Astrocyte (in vitro differentiated cells and primary cell): ENCODE results near the gene TREML2. TPM values are rescaled to one million over a fixed set of nuclear protein-coding genes. Genes with fewer than 3 reads are reported as not detected.

Experiments
- DNase-seq: peaks from one replicate; pipeline ENCODE4 v3.0.0-alpha.2; 2010; ENCODE audit warnings: low read depth
- FAIRE-seq: peaks from 2 replicates; lab custom pipeline; 2011; peaks lifted over from hg19 to GRCh38; lab: Jason Lieb, UNC
- H2AFZ ChIP-seq: 2 replicates; pipeline ENCODE4 v1.6.0; 2012; ENCODE audit warnings: low read depth, low read length, inconsistent platforms
- H3K27ac ChIP-seq: 2 replicates; pipeline ENCODE4 v1.5.1; 2011; ENCODE audit warnings: low read depth, low read length, inconsistent platforms
- H3K27me3 ChIP-seq: 2 replicates; pipeline ENCODE4 v1.6.0; 2011; ENCODE audit warnings: low read length, inconsistent platforms; ENCODE audit not compliant: insufficient read depth
- H3K36me3 ChIP-seq: 2 replicates; pipeline ENCODE4 v1.5.1; 2011; ENCODE audit warnings: low read length, inconsistent platforms; ENCODE audit not compliant: insufficient read depth
- H3K4me1 ChIP-seq: 2 replicates; pipeline ENCODE4 v1.5.1; 2011; ENCODE audit warnings: low read length, inconsistent platforms; ENCODE audit not compliant: insufficient read depth
- H3K4me2 ChIP-seq: 2 replicates; pipeline ENCODE4 v1.6.0; 2012; ENCODE audit warnings: low read length, inconsistent platforms
- H3K4me3 ChIP-seq: 2 replicates; pipeline ENCODE4 v1.5.1; 2011; ENCODE audit warnings: low read depth, mild to moderate bottlenecking, low read length, inconsistent platforms; ENCODE audit not compliant: insufficient read depth
- H3K79me2 ChIP-seq: 2 replicates; pipeline ENCODE4 v1.6.0; 2012; ENCODE audit warnings: mild to moderate bottlenecking, low read length, inconsistent platforms; ENCODE audit not compliant: insufficient read depth
- H3K9ac ChIP-seq: 2 replicates; pipeline ENCODE4 v1.6.0; 2012; ENCODE audit warnings: mild to moderate bottlenecking, low read length, inconsistent platforms
- H3K9me3 ChIP-seq: 2 replicates; pipeline ENCODE4 v1.5.1; 2012; ENCODE audit warnings: low read depth, mild to moderate bottlenecking, low read length, inconsistent platforms; ENCODE audit not compliant: insufficient read depth
- H4K20me1 ChIP-seq: 2 replicates; pipeline ENCODE4 v1.6.0; 2012; ENCODE audit warnings: low read length, inconsistent platforms; ENCODE audit not compliant: insufficient read depth
- H3K27ac Mint-ChIP-seq: one replicate; pipeline ENCODE4 v1.8.0; 2021; ENCODE audit warnings: mild to moderate bottlenecking, mixed read lengths; ENCODE audit not compliant: unreplicated experiment
- H3K27me3 Mint-ChIP-seq: one replicate; pipeline ENCODE4 v1.8.0; 2021; ENCODE audit warnings: low read depth, mixed read lengths; ENCODE audit not compliant: unreplicated experiment
- H3K36me3 Mint-ChIP-seq: one replicate; pipeline ENCODE4 v1.8.0; 2021; ENCODE audit warnings: low read depth, mixed read lengths; ENCODE audit not compliant: unreplicated experiment
- H3K4me1 Mint-ChIP-seq: one replicate; pipeline ENCODE4 v1.8.0; 2021; ENCODE audit warnings: low read depth, mixed read lengths; ENCODE audit not compliant: unreplicated experiment
- H3K4me3 Mint-ChIP-seq: one replicate; pipeline ENCODE4 v1.8.0; 2021; ENCODE audit warnings: mild to moderate bottlenecking, moderate library complexity, mixed read lengths; ENCODE audit not compliant: unreplicated experiment
- H3K9me3 Mint-ChIP-seq: one replicate; pipeline ENCODE4 v1.8.0; 2021; ENCODE audit warnings: mild to moderate bottlenecking, mixed read lengths; ENCODE audit not compliant: unreplicated experiment
- CTCF ChIP-seq: IDR thresholded peaks from 2 replicates; pipeline ENCODE4 v1.5.1; 2011; ENCODE audit warnings: low read depth, mild to moderate bottlenecking, inconsistent platforms, low read length, moderate library complexity; ENCODE audit not compliant: insufficient read depth
- EZH2 ChIP-seq: IDR thresholded peaks from 2 replicates; pipeline ENCODE4 v1.6.1; 2012; ENCODE audit warnings: mild to moderate bottlenecking, low read length, inconsistent platforms; ENCODE audit not compliant: insufficient read depth
- total RNA-seq: library from RNA; stranded (reverse); gene quantifications from 2 replicates; pipeline ENCODE4 v1.2.1, GENCODE V29; 2021

The TREML2 gene
- total RNA-seq, 1 donor from 2014 or later, result not detected

DNA sequence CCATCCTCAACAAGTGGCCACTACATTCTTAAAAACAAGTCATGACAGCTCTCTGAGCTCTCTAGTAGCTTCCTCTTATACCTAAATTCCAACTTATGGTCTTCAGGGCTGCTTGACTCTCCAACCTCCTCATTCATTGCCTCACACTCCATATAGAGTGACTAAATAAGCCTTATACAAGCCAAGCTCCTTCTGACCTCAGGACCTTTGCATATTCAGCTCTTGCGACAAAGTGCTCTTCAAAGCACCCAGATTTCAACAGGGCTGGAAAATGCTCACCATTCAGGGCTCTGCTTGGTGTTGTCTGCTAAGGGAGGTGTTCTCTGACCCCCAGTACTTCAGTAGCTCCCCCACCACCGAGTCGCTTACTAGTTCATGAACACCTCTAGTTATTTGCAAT, 3.7 kb downstream of the TREML2 start:
- H3K27ac ChIP-seq, result no peak overlapping the region
- H3K79me2 ChIP-seq, result no peaks in the 10 kb centered on the region
- no peak overlapping the region for H2AFZ ChIP-seq
- TF ChIP-seq CTCF, result no peak
- TF ChIP-seq EZH2, result no peak
- H3K4me1 ChIP-seq, result no peaks in the 10 kb centered on the region
- no peaks in the 10 kb centered on the region for H3K9me3 ChIP-seq
- no peak for DNase-seq
- H3K36me3 ChIP-seq, result no peaks in the 10 kb centered on the region
- no peak overlapping the region for H3K4me2 ChIP-seq
- no peaks in the 10 kb centered on the region for H3K36me3 Mint-ChIP-seq
- no peak for FAIRE-seq
- H3K4me1 Mint-ChIP-seq, result peaks cover 13% of the 10 kb centered on the region
- no peaks in the 10 kb centered on the region for H4K20me1 ChIP-seq
- no peak overlapping the region for H3K27ac Mint-ChIP-seq
- no peak overlapping the region for H3K9ac ChIP-seq
- peaks cover 48% of the 10 kb centered on the region for H3K27me3 Mint-ChIP-seq
- H3K4me3 Mint-ChIP-seq, result no peak overlapping the region
- no peak overlapping the region for H3K4me3 ChIP-seq
- H3K9me3 Mint-ChIP-seq, result peaks cover 7% of the 10 kb centered on the region
- H3K27me3 ChIP-seq, result peaks cover 2% of the 10 kb centered on the region

GRCh38 chr6:41194386-41194785, 6.6 kb downstream of the TREML2 start:
- Histone ChIP-seq H3K79me2 (no peaks in the 10 kb centered on the region), H2AFZ (no peak overlapping the region), H3K4me2 (no peak overlapping the region), H3K9me3 (no peaks in the 10 kb centered on the region), H3K4me1 (no peaks in the 10 kb centered on the region), H3K36me3 (no peaks in the 10 kb centered on the region), H3K9ac (no peak overlapping the region), H3K27me3 (peaks cover 2% of the 10 kb centered on the region), H3K27ac (no peak overlapping the region), H3K4me3 (no peak overlapping the region), H4K20me1 (no peaks in the 10 kb centered on the region)
- no peak overlapping the region for H3K4me3 Mint-ChIP-seq
- H3K27me3 Mint-ChIP-seq, result peaks cover 53% of the 10 kb centered on the region
- FAIRE-seq (no peak), DNase-seq (no peak)
- TF ChIP-seq EZH2 (no peak), CTCF (no peak)
- peaks cover 2% of the 10 kb centered on the region for H3K4me1 Mint-ChIP-seq
- no peak overlapping the region for H3K27ac Mint-ChIP-seq
- H3K36me3 Mint-ChIP-seq, result no peaks in the 10 kb centered on the region
- H3K9me3 Mint-ChIP-seq, result peaks cover 16% of the 10 kb centered on the region

- H3K36me3 Mint-ChIP-seq, result no peaks in the 10 kb centered on the region
- no peaks in the 10 kb centered on the region for H3K9me3 ChIP-seq
- H3K4me1 Mint-ChIP-seq, result no peaks in the 10 kb centered on the region
- no peaks in the 10 kb centered on the region for H4K20me1 ChIP-seq
- no peak overlapping the region for H2AFZ ChIP-seq
- TF ChIP-seq CTCF (no peak), EZH2 (no peak)
- peaks cover 20% of the 10 kb centered on the region for H3K9me3 Mint-ChIP-seq
- DNase-seq (no peak), FAIRE-seq (no peak)
- H3K4me2 ChIP-seq, result no peak overlapping the region
- H3K27ac ChIP-seq, result no peak overlapping the region
- no peaks in the 10 kb centered on the region for H3K36me3 ChIP-seq
- H3K27me3 Mint-ChIP-seq, result peaks cover 53% of the 10 kb centered on the region
- H3K4me1 ChIP-seq, result no peaks in the 10 kb centered on the region
- no peaks in the 10 kb centered on the region for H3K79me2 ChIP-seq
- no peak overlapping the region for H3K27ac Mint-ChIP-seq
- H3K4me3 Mint-ChIP-seq, result no peak overlapping the region
- H3K4me3 ChIP-seq, result no peak overlapping the region
- no peak overlapping the region for H3K9ac ChIP-seq
- H3K27me3 ChIP-seq, result peaks cover 2% of the 10 kb centered on the region
Measured at GRCh38 chr6:41193884-41194283, 7.1 kb downstream of the TREML2 start.
